CD4-positive, CD25-positive, alpha-beta regulatory T cell (primary cell): ENCODE data around the gene NDUFAF8. TPM values are rescaled to one million over a fixed set of nuclear protein-coding genes. Genes with fewer than 3 reads are reported as not detected.

Source experiments
- ATAC-seq, 2 donors: fragments of 150-1000 bp; cut with Tn5 transposase; one replicate each; pipeline ENCODE4 v1.10.0; 2021; ENCODE audit warnings: low read depth in 2 of 2, moderate number of reproducible peaks in 2 of 2, moderate library complexity in 1 of 2
- DNase-seq, 3 donors: peaks; one replicate each; pipeline versions ENCODE4 v3.0.0 to v3.0.0-alpha.2; 2012 to 2022; ENCODE audit warnings: mixed read lengths in 1 of 3
- H3K27ac ChIP-seq: one replicate; pipeline ENCODE4 v1.7.0; 2013; ENCODE audit warnings: mild to moderate bottlenecking, low read length; ENCODE audit not compliant: insufficient read depth, poor library complexity, severe bottlenecking
- H3K27me3 ChIP-seq: one replicate; pipeline ENCODE4 v1.7.0; 2013; ENCODE audit warnings: low read length; ENCODE audit not compliant: control insufficient read depth, insufficient read depth
- H3K36me3 ChIP-seq: one replicate; pipeline ENCODE4 v1.7.0; 2013; ENCODE audit warnings: mild to moderate bottlenecking, low read length, moderate library complexity; ENCODE audit not compliant: control insufficient read depth, insufficient read depth
- H3K4me1 ChIP-seq: 2 replicates; pipeline ENCODE4 v1.7.0; 2013; ENCODE audit warnings: mild to moderate bottlenecking, low read length; ENCODE audit not compliant: insufficient read depth, control insufficient read depth, poor library complexity, severe bottlenecking
- H3K4me3 ChIP-seq: one replicate; pipeline ENCODE4 v1.7.0; 2013; ENCODE audit warnings: low read depth, mild to moderate bottlenecking, low read length, moderate library complexity
- H3K9me3 ChIP-seq, 2 experiments: 1 replicate in 1 of 2; 2 replicates in 1 of 2; pipeline ENCODE4 v1.7.0; 2013; ENCODE audit warnings: low read length in 2 of 2, mild to moderate bottlenecking in 1 of 2, moderate library complexity in 1 of 2; ENCODE audit not compliant: control insufficient read depth in 2 of 2
- H3K27ac Mint-ChIP-seq, 3 donors: one replicate each; pipeline ENCODE4 v1.8.0; 2020 to 2022; ENCODE audit warnings: mild to moderate bottlenecking in 3 of 3, mixed read lengths in 3 of 3, moderate library complexity in 2 of 3
- H3K27me3 Mint-ChIP-seq: one replicate; pipeline ENCODE4 v1.8.0; 2022; ENCODE audit warnings: mild to moderate bottlenecking, mixed read lengths
- H3K36me3 Mint-ChIP-seq: one replicate; pipeline ENCODE4 v1.8.0; 2020; ENCODE audit warnings: mixed read lengths
- H3K4me1 Mint-ChIP-seq, 4 donors: one replicate each; pipeline ENCODE4 v1.8.0; 2020 to 2022; ENCODE audit warnings: mixed read lengths in 4 of 4, mild to moderate bottlenecking in 1 of 4
- H3K4me3 Mint-ChIP-seq, 4 donors: one replicate each; pipeline ENCODE4 v1.8.0; 2020 to 2022; ENCODE audit warnings: mild to moderate bottlenecking in 4 of 4, mixed read lengths in 4 of 4, moderate library complexity in 3 of 4
- H3K9me3 Mint-ChIP-seq, 7 donors: one replicate each; pipeline ENCODE4 v1.8.0; 2020 to 2022; ENCODE audit warnings: mixed read lengths in 7 of 7, mild to moderate bottlenecking in 3 of 7, moderate library complexity in 2 of 7
- polyA plus RNA-seq, 4 donors: library from polyadenylated mRNA; unstranded; fragments of 300-500 nt; fragmentation: Illumina TruSeq; gene quantifications; one replicate each; pipeline ENCODE4 v1.2.3, GENCODE V29; 2021
- total RNA-seq: library from RNA; stranded (reverse); gene quantifications from one replicate; pipeline ENCODE4 v1.2.3, GENCODE V29; 2022

The NDUFAF8 gene
- total and polyA plus RNA-seq, 5 donors from 2014 or later, result 34.8 to 83.2 (median 74.7) TPM

DNA sequence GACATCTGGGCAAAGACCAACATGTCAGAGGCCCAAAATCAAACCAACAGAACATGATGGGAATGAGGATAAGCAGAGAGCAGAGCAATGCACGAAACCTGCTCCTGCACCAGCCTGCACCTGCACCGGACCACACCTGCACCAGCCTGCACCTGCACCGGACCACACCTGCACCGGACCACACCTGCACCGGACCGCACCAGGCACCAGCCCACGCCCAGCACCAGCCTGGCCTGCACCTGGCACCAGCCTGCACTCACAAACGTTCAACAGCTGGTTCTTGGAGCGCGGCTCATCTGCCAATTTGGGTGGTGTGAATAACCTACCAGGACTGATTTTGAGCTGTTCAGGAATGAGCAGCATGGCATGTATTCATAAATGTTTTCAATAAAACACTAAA is 34.5 kb upstream of the NDUFAF8 start:
- no peaks in the 10 kb centered on the region for H3K36me3 ChIP-seq
- H3K27me3 Mint-ChIP-seq, result no peaks in the 10 kb centered on the region
- no peak overlapping the region for H3K4me3 ChIP-seq
- H3K9me3 Mint-ChIP-seq, result no peaks in the 10 kb centered on the region
- H3K4me1 Mint-ChIP-seq, result no peaks in the 10 kb centered on the region
- no peaks in the 10 kb centered on the region for H3K4me1 ChIP-seq
- H3K9me3 ChIP-seq, result no peaks in the 10 kb centered on the region
- no peaks in the 10 kb centered on the region for H3K27me3 ChIP-seq
- no peak overlapping the region for H3K27ac Mint-ChIP-seq
- no peaks in the 10 kb centered on the region for H3K36me3 Mint-ChIP-seq
- H3K4me3 Mint-ChIP-seq, result no peak overlapping the region
- DNase-seq, result no peak
- H3K27ac ChIP-seq, result no peak overlapping the region
- ATAC-seq, result no peak

- H3K4me1 ChIP-seq, result no peaks in the 10 kb centered on the region
- Mint-ChIP-seq H3K4me1 (no peaks in the 10 kb centered on the region), H3K27me3 (no peaks in the 10 kb centered on the region), H3K9me3 (no peaks in the 10 kb centered on the region), H3K4me3 (no peak overlapping the region), H3K36me3 (no peaks in the 10 kb centered on the region), H3K27ac (no peak overlapping the region)
- no peaks in the 10 kb centered on the region for H3K27me3 ChIP-seq
- H3K9me3 ChIP-seq, result no peaks in the 10 kb centered on the region
- H3K27ac ChIP-seq, result no peak overlapping the region
- ATAC-seq (no peak), DNase-seq (no peak)
- H3K4me3 ChIP-seq, result no peak overlapping the region
- H3K36me3 ChIP-seq, result no peaks in the 10 kb centered on the region
Measured at GRCh38 chr17:81206166-81206565, 33.0 kb upstream of the NDUFAF8 start.

- H3K4me3 ChIP-seq, result no peak overlapping the region
- H3K4me3 Mint-ChIP-seq, result no peak overlapping the region
- no peak for DNase-seq
- H3K9me3 ChIP-seq, result no peaks in the 10 kb centered on the region
- no peaks in the 10 kb centered on the region for H3K27me3 ChIP-seq
- H3K27ac Mint-ChIP-seq, result no peak overlapping the region
- no peak overlapping the region for H3K27ac ChIP-seq
- H3K36me3 ChIP-seq, result no peaks in the 10 kb centered on the region
- ATAC-seq, result no peak
- H3K9me3 Mint-ChIP-seq, result no peaks in the 10 kb centered on the region
- no peaks in the 10 kb centered on the region for H3K27me3 Mint-ChIP-seq
- no peaks in the 10 kb centered on the region for H3K36me3 Mint-ChIP-seq
- no peaks in the 10 kb centered on the region for H3K4me1 Mint-ChIP-seq
- no peaks in the 10 kb centered on the region for H3K4me1 ChIP-seq
Measured at GRCh38 chr17:81206657-81207056, 32.5 kb upstream of the NDUFAF8 start.

DNA sequence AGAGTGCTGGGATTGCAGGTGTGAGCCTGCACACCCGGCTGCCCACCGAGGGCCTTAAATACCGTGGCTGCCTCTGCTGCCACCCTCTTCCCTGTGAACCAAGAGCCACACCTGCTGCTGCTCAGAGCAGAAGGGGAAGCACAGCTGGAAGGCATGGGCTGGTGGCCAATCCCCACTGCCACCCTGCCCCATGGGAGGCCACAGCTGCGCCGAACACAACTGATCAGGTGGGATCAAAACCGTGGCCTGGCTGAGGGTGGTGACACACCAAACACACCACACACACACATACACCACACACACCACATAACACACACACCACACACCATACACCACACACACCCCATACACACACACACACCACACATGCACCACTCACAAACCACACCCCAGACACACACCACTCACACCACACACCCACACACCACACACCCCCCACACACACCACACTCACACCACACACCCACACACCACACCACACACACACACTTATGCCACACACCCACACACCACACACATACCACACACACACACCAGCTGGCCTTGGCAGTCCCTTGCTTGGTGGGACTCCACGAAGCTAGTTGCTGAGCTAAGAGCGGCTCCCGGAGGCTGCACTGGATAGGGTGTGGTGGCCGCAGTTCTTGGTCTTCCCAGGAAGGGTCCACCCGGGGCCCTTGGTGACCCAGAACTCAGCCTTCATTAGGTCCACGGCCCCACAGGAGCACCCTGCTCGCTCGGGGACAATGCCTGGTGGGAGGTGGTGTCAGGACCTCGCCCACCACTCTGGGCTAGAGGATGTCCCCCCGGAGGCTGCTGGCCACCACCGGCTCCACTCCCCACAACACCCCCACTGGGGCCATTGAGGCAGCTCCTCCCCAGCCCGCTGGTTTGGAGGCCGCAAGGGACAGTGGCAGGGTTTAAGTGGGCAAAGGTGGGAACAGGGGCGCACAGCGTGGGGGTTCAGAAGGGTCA is 31.2 kb upstream of the NDUFAF8 start:
- H3K9me3 Mint-ChIP-seq, result no peaks in the 10 kb centered on the region
- Histone ChIP-seq H3K27me3 (no peaks in the 10 kb centered on the region), H3K36me3 (no peaks in the 10 kb centered on the region), H3K27ac (no peak overlapping the region), H3K9me3 (no peaks in the 10 kb centered on the region), H3K4me1 (no peaks in the 10 kb centered on the region), H3K4me3 (no peak overlapping the region)
- H3K4me1 Mint-ChIP-seq, result peaks cover 0 to 4% (median 2%) of the 10 kb centered on the region in 4 donors
- H3K27me3 Mint-ChIP-seq, result no peaks in the 10 kb centered on the region
- no peak overlapping the region for H3K4me3 Mint-ChIP-seq
- H3K36me3 Mint-ChIP-seq, result no peaks in the 10 kb centered on the region
- DNase-seq (peak in 1 of 3 donors; percentile 9), ATAC-seq (no peak)
- H3K27ac Mint-ChIP-seq, result no peak overlapping the region

GRCh38 chr17:81208651-81209050 is 30.5 kb upstream of the NDUFAF8 start:
- H3K36me3 Mint-ChIP-seq, result no peaks in the 10 kb centered on the region
- DNase-seq (no peak), ATAC-seq (no peak)
- Histone ChIP-seq H3K27me3 (no peaks in the 10 kb centered on the region), H3K4me1 (no peaks in the 10 kb centered on the region), H3K9me3 (no peaks in the 10 kb centered on the region), H3K27ac (no peak overlapping the region), H3K36me3 (no peaks in the 10 kb centered on the region), H3K4me3 (no peak overlapping the region)
- H3K9me3 Mint-ChIP-seq, result no peaks in the 10 kb centered on the region
- no peak overlapping the region for H3K27ac Mint-ChIP-seq
- peak overlapping the region in 1 of 4 donors; percentile 32 for H3K4me3 Mint-ChIP-seq
- peaks cover 0 to 6% (median 2%) of the 10 kb centered on the region in 4 donors for H3K4me1 Mint-ChIP-seq
- no peaks in the 10 kb centered on the region for H3K27me3 Mint-ChIP-seq

GRCh38 chr17:81209141-81209540 is 30.0 kb upstream of the NDUFAF8 start:
- H3K27me3 ChIP-seq, result no peaks in the 10 kb centered on the region
- H3K27me3 Mint-ChIP-seq, result no peaks in the 10 kb centered on the region
- DNase-seq (no peak), ATAC-seq (no peak)
- H3K4me3 ChIP-seq, result no peak overlapping the region
- H3K9me3 Mint-ChIP-seq, result no peaks in the 10 kb centered on the region
- no peaks in the 10 kb centered on the region for H3K36me3 ChIP-seq
- no peaks in the 10 kb centered on the region for H3K4me1 ChIP-seq
- no peaks in the 10 kb centered on the region for H3K36me3 Mint-ChIP-seq
- no peak overlapping the region for H3K27ac ChIP-seq
- no peak overlapping the region for H3K4me3 Mint-ChIP-seq
- H3K9me3 ChIP-seq, result no peaks in the 10 kb centered on the region
- no peak overlapping the region for H3K27ac Mint-ChIP-seq
- peaks cover 0 to 6% (median 2%) of the 10 kb centered on the region in 4 donors for H3K4me1 Mint-ChIP-seq

GRCh38 chr17:81210466-81210865 is 28.7 kb upstream of the NDUFAF8 start:
- H3K9me3 Mint-ChIP-seq, result no peaks in the 10 kb centered on the region
- ATAC-seq (no peak), DNase-seq (no peak)
- no peaks in the 10 kb centered on the region for H3K27me3 Mint-ChIP-seq
- Histone ChIP-seq H3K36me3 (no peaks in the 10 kb centered on the region), H3K27me3 (no peaks in the 10 kb centered on the region), H3K27ac (no peak overlapping the region), H3K4me1 (no peaks in the 10 kb centered on the region), H3K4me3 (no peak overlapping the region), H3K9me3 (no peaks in the 10 kb centered on the region)
- peaks cover 0 to 6% (median 2%) of the 10 kb centered on the region in 4 donors for H3K4me1 Mint-ChIP-seq
- no peak overlapping the region for H3K27ac Mint-ChIP-seq
- no peaks in the 10 kb centered on the region for H3K36me3 Mint-ChIP-seq
- no peak overlapping the region for H3K4me3 Mint-ChIP-seq

GRCh38 chr17:81210868-81211267 is 28.2 kb upstream of the NDUFAF8 start:
- no peaks in the 10 kb centered on the region for H3K27me3 Mint-ChIP-seq
- H3K36me3 ChIP-seq, result no peaks in the 10 kb centered on the region

More at GRCh38 chr17:81210868-81211267, 28.2 kb upstream of the NDUFAF8 start:
- H3K4me1 ChIP-seq, result no peaks in the 10 kb centered on the region
- H3K4me3 ChIP-seq, result no peak overlapping the region
- H3K27ac ChIP-seq, result no peak overlapping the region
- Mint-ChIP-seq H3K9me3 (no peaks in the 10 kb centered on the region), H3K4me3 (no peak overlapping the region), H3K4me1 (peaks cover 0 to 6% (median 2%) of the 10 kb centered on the region in 4 donors), H3K36me3 (no peaks in the 10 kb centered on the region), H3K27ac (no peak overlapping the region)
- DNase-seq, result no peak
- no peaks in the 10 kb centered on the region for H3K27me3 ChIP-seq
- H3K9me3 ChIP-seq, result no peaks in the 10 kb centered on the region
- ATAC-seq, result no peak
